GM19455 (cell line): Measurements from ENCODE around the gene CHORDC1.
A peak's percentile ranks its signal among the peaks of the same experiment; 100 is the strongest.
"Not testable (repeated sequence)": the region's sequence is repeated elsewhere in the genome, so short reads cannot be mapped to it uniquely, and the experiment has no call there.

ENCODE experiments used
- ATAC-seq: cut with Tn5 transposase; IDR thresholded peaks from one replicate; pipeline ENCODE4 v1.9.1; 2021; ENCODE audit not compliant: unreplicated experiment

CHORDC1 gene

GRCh38 chr11:90218606-90219005, 4.2 kb downstream of the CHORDC1 start:
- no peak for ATAC-seq

- ATAC-seq, result no peak
Measured at GRCh38 chr11:90216611-90217010, 6.2 kb downstream of the CHORDC1 start.

DNA sequence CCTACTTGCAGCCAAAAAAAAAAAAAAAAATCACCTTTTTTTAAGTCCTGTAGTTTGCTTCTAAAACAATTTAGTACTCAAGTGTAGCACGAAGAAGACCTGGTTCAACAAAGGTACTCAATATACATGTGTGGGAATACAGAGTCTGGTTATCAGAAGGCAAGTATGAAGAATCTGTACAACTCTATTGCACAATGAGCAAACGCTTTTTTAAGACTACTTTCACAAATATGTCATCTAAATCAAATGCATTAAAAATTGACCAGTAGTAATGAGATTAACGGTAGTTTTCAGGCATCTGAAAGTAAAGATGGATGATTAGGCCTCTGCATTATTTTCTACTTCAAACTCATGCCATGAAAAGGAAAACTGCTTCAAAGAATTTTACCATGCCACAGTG, 9.5 kb downstream of the CHORDC1 start:
- ATAC-seq, result no peak

DNA sequence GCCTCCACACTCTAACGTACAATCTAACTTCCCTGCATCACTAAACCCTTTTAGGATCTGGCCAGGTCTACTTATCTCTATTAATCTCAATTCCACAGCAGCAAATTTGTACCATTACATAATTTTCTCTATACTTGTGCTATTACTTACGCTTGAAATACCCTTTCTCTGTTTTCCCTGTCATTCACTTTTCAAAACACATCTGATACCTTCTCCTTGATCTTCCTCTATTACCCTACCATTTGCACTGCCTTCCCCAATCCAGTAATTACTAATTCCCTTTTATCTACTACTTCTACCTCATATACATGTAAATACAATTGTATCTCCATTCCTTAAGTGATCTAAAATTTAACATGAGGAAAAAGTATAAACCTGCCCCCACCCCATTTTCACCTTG, 14.0 kb downstream of the CHORDC1 start:
- ATAC-seq, result no peak

DNA sequence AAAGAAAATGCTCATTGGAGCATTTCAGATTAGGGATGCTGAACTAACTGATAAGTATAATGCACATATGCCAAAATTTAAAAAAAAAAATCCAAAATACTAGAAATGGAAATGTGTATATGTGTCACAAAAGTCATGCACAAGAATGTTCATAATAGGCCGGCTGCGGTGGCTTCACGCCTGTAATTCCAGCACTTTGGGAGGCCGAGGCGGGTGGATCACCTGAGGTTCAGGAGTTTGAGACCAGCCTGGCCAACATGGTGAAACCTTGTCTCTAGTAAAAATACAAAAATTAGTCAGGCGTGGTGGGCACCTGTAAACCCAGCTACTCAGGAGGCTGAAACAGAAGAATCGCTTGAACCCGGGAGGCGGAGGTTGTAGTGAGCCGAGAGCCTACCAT, 14.9 kb downstream of the CHORDC1 start:
- ATAC-seq, result not testable (repeated sequence)

GRCh38 chr11:90204832-90205646, 17.8 kb downstream of the CHORDC1 start:
- ATAC-seq, result peak; percentile 93

DNA sequence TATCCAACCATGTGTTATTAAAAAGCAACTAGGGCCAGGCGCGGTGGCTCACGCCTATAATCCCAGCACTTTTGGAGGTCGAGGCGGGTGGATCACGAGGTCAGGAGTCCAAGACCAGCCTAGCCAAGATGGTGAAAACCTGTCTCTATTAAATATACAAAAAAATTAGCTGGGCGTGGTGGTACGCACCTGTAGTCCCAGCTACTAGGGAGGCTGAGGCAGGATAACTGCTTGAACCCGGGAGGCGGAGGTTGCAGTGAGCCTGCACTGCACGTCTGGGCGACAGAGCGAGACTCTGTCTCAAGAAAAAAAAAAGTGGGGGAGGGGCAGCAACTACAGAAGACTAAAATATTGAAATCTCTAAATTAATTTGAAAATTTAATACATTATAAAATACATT, 18.4 kb downstream of the CHORDC1 start:
- ATAC-seq, result peak; percentile 4

- ATAC-seq, result no peak
Measured at GRCh38 chr11:90202342-90202741, 20.5 kb downstream of the CHORDC1 start.

DNA sequence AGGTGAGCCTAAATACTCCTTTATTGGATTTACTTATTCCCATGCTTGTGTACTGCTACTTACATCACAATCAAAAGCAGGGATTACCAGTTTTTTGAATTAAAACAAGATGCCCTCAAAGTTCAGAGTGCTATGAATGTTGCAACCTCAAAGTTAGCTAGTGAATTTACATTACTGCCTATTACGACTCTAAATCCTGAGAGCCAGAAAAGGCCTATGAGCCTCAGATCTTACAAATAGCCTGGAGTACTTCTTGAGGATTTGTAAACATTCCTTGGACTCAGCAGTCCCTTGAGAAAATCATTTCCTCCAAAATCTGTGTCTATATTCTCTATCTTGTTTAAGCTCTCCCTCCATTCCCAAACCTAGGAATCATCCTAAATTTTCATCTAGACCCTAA, 25.5 kb downstream of the CHORDC1 start:
- ATAC-seq, result no peak

DNA sequence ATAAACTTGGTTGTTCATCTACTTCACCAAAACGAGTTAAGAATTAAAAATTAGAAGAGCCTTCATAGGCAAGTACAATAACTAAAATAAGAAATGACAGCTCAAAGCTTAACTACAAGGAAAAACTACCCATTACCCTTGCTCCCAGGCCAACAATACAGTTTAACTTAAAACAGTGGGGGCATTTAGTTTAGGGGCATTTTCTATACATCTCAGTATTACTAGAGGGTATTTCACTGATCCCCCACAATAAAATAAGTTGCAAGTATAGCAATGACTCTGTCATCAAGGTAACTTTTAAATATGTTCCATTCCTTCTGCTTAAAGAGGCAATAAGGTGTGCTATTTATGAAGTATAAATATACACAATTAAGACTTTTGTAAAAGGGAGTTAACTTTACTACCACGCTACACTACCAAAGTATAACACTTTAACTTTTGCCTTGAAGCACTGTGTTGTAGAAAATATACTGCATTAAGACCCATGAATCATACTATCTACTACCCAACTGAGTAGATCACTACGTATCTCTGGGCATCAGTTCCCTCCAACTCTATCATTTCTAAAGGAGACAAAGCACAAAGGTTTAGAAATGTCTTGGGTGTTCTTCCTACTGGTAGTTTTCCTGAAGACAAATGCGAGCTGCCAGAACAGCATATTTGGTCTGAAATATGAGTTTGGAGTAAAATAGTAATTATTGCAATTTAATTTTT, 29.8 kb downstream of the CHORDC1 start:
- ATAC-seq, result no peak

- no peak for ATAC-seq
Measured at GRCh38 chr11:90189011-90189410, 33.8 kb downstream of the CHORDC1 start.

GRCh38 chr11:90187839-90188238, 35.0 kb downstream of the CHORDC1 start:
- no peak for ATAC-seq

DNA sequence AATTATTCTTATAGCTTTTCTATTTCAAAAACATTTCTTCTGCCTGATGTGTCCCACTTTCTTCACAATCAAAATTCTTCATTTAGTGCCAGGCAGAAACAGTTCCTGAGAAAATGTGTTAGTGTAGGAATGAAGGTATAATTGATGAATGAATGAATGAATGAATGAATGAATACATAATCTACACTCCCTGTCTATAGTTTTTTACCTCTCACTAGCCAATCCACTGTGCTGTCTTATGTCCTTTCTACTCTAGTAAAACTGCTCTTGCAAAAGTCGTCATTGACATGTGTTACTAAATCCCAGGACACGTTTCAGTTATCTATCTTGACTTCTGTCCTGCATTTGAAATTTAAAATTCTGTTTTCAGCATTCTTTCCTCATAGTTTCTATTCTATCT, 42.9 kb downstream of the CHORDC1 start:
- no peak for ATAC-seq

DNA sequence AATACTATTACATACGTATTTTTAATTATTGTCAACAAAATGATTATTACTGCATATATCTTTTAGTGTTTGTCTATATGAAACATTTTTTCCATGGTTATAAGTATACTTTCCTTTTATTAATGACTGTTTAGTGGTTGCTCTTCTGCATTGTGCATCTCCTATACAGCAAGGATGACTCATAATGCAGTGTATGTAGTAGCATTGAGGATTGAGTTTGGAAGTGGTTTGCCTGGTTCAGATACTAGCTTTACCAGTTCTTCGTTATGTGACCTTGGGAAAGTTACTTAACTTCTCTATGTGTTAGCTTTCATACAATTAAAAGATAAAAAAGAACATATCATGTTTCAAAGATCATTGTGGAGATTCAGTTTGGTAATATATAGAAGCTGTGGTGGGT, 44.1 kb downstream of the CHORDC1 start:
- no peak for ATAC-seq

- no peak for ATAC-seq
Measured at GRCh38 chr11:90176069-90176468, 46.8 kb downstream of the CHORDC1 start.

GRCh38 chr11:90171359-90171758, 51.5 kb downstream of the CHORDC1 start:
- no peak for ATAC-seq

- no peak for ATAC-seq
Measured at GRCh38 chr11:90168571-90168970, 54.3 kb downstream of the CHORDC1 start.

GRCh38 chr11:90167704-90168103, 55.1 kb downstream of the CHORDC1 start:
- not testable (repeated sequence) for ATAC-seq

- ATAC-seq, result not testable (repeated sequence)
Measured at GRCh38 chr11:90166982-90167573, 55.8 kb downstream of the CHORDC1 start.
